Measurements from ENCODE around the gene ADNP. TPM values are rescaled to one million over a fixed set of nuclear protein-coding genes. Genes with fewer than 3 reads are reported as not detected.

Gene ADNP
- polyA plus RNA-seq, 1 donor (not counting 4 experiments of a cell fraction or from before 2014, with no cell fraction given): 29.3 TPM

DNA sequence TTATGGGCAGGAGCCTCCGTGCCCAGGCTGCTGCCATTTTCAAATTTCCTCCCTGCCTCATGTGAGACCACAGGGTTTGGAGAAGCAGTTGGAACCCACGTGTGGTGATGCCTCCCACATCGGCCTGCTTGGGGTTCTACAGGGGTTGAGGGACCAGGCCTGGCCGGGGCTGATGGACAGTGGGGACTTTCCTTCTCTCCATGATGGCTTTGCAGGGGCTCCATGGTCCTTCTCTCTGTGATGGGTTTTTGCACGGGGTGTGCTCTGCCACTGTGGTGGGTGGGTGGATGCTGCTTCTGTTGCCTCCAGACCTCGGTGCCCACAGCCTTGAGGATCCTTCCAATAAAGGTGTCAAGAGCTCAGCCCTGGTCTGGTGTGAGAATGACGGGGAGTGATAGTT, 54.4 kb downstream of the ADNP start:
- H3K4me3 ChIP-seq (ENCODE audit: control insufficient read depth in 2 of 3, extremely low read depth in 1 of 3, insufficient read depth in 2 of 3, low read depth in 1 of 3, low read length in 3 of 3): no peak overlapping the region
- H3K9ac ChIP-seq (ENCODE audit: control insufficient read depth, extremely low read depth, insufficient read depth, low read length): no peak overlapping the region
- no peaks in the 10 kb centered on the region for H3K9me3 ChIP-seq (ENCODE audit: control insufficient read depth, low read depth, low read length)
- dilution Hi-C loops (cut with MboI; ENCODE audit: extremely low pct_ligation_motif_present, low sequenced_read_pairs): no loop called here
- H3K4me2 ChIP-seq (ENCODE audit: control insufficient read depth, extremely low read depth, insufficient read depth, low read depth, low read length): no peak overlapping the region
- no peaks in the 10 kb centered on the region for H3K79me2 ChIP-seq (ENCODE audit: control insufficient read depth, insufficient read depth, low read length)
- H3K27ac ChIP-seq (ENCODE audit: control insufficient read depth, insufficient read depth, low read length): no peak overlapping the region
- no peak for FAIRE-seq
- peaks cover 0 to 3% of the 10 kb centered on the region in 2 experiments for H3K36me3 ChIP-seq (ENCODE audit: control insufficient read depth in 2 of 2, extremely low read depth in 1 of 2, insufficient read depth in 2 of 2, low read length in 2 of 2)
- H4K20me1 ChIP-seq (ENCODE audit: control insufficient read depth, extremely low read depth, insufficient read depth, low read length): no peaks in the 10 kb centered on the region
- TF ChIP-seq, protein P1, sequence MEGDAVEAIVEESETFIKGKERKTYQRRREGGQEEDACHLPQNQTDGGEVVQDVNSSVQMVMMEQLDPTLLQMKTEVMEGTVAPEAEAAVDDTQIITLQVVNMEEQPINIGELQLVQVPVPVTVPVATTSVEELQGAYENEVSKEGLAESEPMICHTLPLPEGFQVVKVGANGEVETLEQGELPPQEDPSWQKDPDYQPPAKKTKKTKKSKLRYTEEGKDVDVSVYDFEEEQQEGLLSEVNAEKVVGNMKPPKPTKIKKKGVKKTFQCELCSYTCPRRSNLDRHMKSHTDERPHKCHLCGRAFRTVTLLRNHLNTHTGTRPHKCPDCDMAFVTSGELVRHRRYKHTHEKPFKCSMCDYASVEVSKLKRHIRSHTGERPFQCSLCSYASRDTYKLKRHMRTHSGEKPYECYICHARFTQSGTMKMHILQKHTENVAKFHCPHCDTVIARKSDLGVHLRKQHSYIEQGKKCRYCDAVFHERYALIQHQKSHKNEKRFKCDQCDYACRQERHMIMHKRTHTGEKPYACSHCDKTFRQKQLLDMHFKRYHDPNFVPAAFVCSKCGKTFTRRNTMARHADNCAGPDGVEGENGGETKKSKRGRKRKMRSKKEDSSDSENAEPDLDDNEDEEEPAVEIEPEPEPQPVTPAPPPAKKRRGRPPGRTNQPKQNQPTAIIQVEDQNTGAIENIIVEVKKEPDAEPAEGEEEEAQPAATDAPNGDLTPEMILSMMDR (optimal IDR thresholded peaks at IDR 0.05 in 1 of 3, IDR thresholded peaks at IDR 0.05 in 1 of 3, conservative IDR thresholded peaks at IDR 0.05 in 1 of 3; ENCODE audit: extremely low read depth in 1 of 3, insufficient read depth in 2 of 3, low read length in 3 of 3): no peak
- no peak for TF ChIP-seq EZH2 (IDR thresholded peaks at IDR 0.05; ENCODE audit: low read length)
- no peak overlapping the region for H2AFZ ChIP-seq (ENCODE audit: control insufficient read depth, low read length)
- no peaks in the 10 kb centered on the region for H3K9me1 ChIP-seq (ENCODE audit: control insufficient read depth, extremely low read depth, insufficient read depth, low read length)
- no peaks in the 10 kb centered on the region for H3K4me1 ChIP-seq (ENCODE audit: control insufficient read depth, extremely low read depth, insufficient read depth, low read length)
- H3K27me3 ChIP-seq (ENCODE audit: control insufficient read depth, extremely low read depth, insufficient read depth, low read length): no peaks in the 10 kb centered on the region
- no peak for DNase-seq (ENCODE audit: low read depth, low spot score)

GRCh38 chr20:50876063-50876685, 55.1 kb downstream of the ADNP start:
- no peaks in the 10 kb centered on the region for H4K20me1 ChIP-seq (ENCODE audit: control insufficient read depth, extremely low read depth, insufficient read depth, low read length)
- dilution Hi-C loops (cut with MboI; ENCODE audit: extremely low pct_ligation_motif_present, low sequenced_read_pairs): no loop called here

More at GRCh38 chr20:50876063-50876685, 55.1 kb downstream of the ADNP start:
- Histone ChIP-seq H3K9me1 (ENCODE audit: control insufficient read depth, extremely low read depth, insufficient read depth, low read length) (no peaks in the 10 kb centered on the region), H3K4me1 (ENCODE audit: control insufficient read depth, extremely low read depth, insufficient read depth, low read length) (no peaks in the 10 kb centered on the region), H3K4me3 (ENCODE audit: control insufficient read depth in 2 of 3, extremely low read depth in 1 of 3, insufficient read depth in 2 of 3, low read depth in 1 of 3, low read length in 3 of 3) (no peak overlapping the region), H3K9me3 (ENCODE audit: control insufficient read depth, low read depth, low read length) (no peaks in the 10 kb centered on the region), H3K4me2 (ENCODE audit: control insufficient read depth, extremely low read depth, insufficient read depth, low read depth, low read length) (no peak overlapping the region), H2AFZ (ENCODE audit: control insufficient read depth, low read length) (no peak overlapping the region), H3K79me2 (ENCODE audit: control insufficient read depth, insufficient read depth, low read length) (no peaks in the 10 kb centered on the region), H3K27ac (ENCODE audit: control insufficient read depth, insufficient read depth, low read length) (no peak overlapping the region), H3K9ac (ENCODE audit: control insufficient read depth, extremely low read depth, insufficient read depth, low read length) (no peak overlapping the region), H3K27me3 (ENCODE audit: control insufficient read depth, extremely low read depth, insufficient read depth, low read length) (no peaks in the 10 kb centered on the region), H3K36me3 (ENCODE audit: control insufficient read depth in 2 of 2, extremely low read depth in 1 of 2, insufficient read depth in 2 of 2, low read length in 2 of 2) (peaks cover 0 to 3% of the 10 kb centered on the region in 2 experiments)
- DNase-seq (ENCODE audit: low read depth, low spot score): no peak
- TF ChIP-seq, protein P1 (optimal IDR thresholded peaks at IDR 0.05 in 1 of 3, IDR thresholded peaks at IDR 0.05 in 1 of 3, conservative IDR thresholded peaks at IDR 0.05 in 1 of 3; ENCODE audit: extremely low read depth in 1 of 3, insufficient read depth in 2 of 3, low read length in 3 of 3): no peak
- TF ChIP-seq EZH2 (IDR thresholded peaks at IDR 0.05; ENCODE audit: low read length): no peak
- no peak for FAIRE-seq
